Osteocyte (in vitro differentiated cells): ENCODE measurements around the gene SEC14L1. TPM values are rescaled to one million over a fixed set of nuclear protein-coding genes. Genes with fewer than 3 reads are reported as not detected.
"Not testable (repeated sequence)": the region's sequence is repeated elsewhere in the genome, so short reads cannot be mapped to it uniquely, and the experiment has no call there.

ENCODE experiments used
- DNase-seq: peaks from one replicate; pipeline ENCODE4 v3.0.0; 2021; ENCODE audit warnings: mixed read lengths; ENCODE audit not compliant: unreplicated experiment; ENCODE audit errors: extremely low spot score
- H3K27ac Mint-ChIP-seq: one replicate; pipeline ENCODE4 v1.8.0; 2021; ENCODE audit warnings: mild to moderate bottlenecking, mixed read lengths; ENCODE audit not compliant: unreplicated experiment
- H3K27me3 Mint-ChIP-seq: one replicate; pipeline ENCODE4 v1.8.0; 2021; ENCODE audit warnings: mixed read lengths; ENCODE audit not compliant: unreplicated experiment
- H3K36me3 Mint-ChIP-seq: one replicate; pipeline ENCODE4 v1.8.0; 2021; ENCODE audit warnings: mixed read lengths; ENCODE audit not compliant: unreplicated experiment
- H3K4me1 Mint-ChIP-seq: one replicate; pipeline ENCODE4 v1.8.0; 2021; ENCODE audit warnings: mixed read lengths; ENCODE audit not compliant: unreplicated experiment
- H3K4me3 Mint-ChIP-seq: one replicate; pipeline ENCODE4 v1.8.0; 2021; ENCODE audit warnings: mild to moderate bottlenecking, moderate library complexity, mixed read lengths; ENCODE audit not compliant: unreplicated experiment
- H3K9me3 Mint-ChIP-seq: one replicate; pipeline ENCODE4 v1.8.0; 2021; ENCODE audit warnings: mixed read lengths; ENCODE audit not compliant: unreplicated experiment
- CTCF ChIP-seq: fragments of 200-600 bp; sonication (generic); IDR thresholded peaks from 2 replicates; pipeline ENCODE4 v1.5.0; 2021; ENCODE audit warnings: antibody characterized with exemption, mild to moderate bottlenecking, moderate library complexity
- total RNA-seq: library from RNA; stranded (reverse); gene quantifications from 2 replicates; pipeline ENCODE4 v1.2.1, GENCODE V29; 2021

Gene SEC14L1
- total RNA-seq, 1 donor from 2014 or later = 82.9 TPM

- no peak for DNase-seq
- no peaks in the 10 kb centered on the region for H3K9me3 Mint-ChIP-seq
- H3K36me3 Mint-ChIP-seq = peaks cover 24% of the 10 kb centered on the region
- H3K4me3 Mint-ChIP-seq = no peak overlapping the region
- TF ChIP-seq CTCF = no peak
- peaks cover 34% of the 10 kb centered on the region for H3K4me1 Mint-ChIP-seq
- H3K27me3 Mint-ChIP-seq = no peaks in the 10 kb centered on the region
- peak overlapping the region; percentile 77 for H3K27ac Mint-ChIP-seq
These were observed 43.1 kb upstream of the SEC14L1 start for GRCh38 chr17:77097631-77098180.

- no peak for DNase-seq
- no peak for TF ChIP-seq CTCF
- Mint-ChIP-seq H3K36me3 (peaks cover 17% of the 10 kb centered on the region), H3K9me3 (no peaks in the 10 kb centered on the region), H3K27me3 (no peaks in the 10 kb centered on the region), H3K27ac (peak overlapping the region; percentile 64), H3K4me3 (no peak overlapping the region), H3K4me1 (peaks cover 38% of the 10 kb centered on the region)
These were observed 41.8 kb upstream of the SEC14L1 start for GRCh38 chr17:77098884-77099545.

DNA sequence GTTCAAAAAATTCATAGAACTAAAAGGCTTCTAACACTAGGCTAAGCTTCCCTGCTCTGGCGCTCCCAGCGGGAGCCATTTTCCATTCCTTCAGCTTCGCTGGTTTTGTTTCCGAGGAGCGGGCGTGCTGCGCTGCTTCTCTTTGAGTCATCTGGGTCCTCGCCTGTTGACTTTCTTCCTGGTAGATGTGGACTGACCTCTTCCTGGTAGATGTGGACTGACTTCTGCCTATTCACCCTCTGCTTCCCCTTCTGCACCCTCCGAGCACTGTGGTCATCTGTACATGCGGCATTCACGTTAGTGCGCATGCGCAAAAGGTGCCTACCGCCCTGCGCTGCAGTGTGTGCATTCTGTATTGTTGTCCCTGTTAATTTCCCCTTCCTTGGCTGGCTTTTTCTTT is 40.8 kb upstream of the SEC14L1 start:
- H3K27ac Mint-ChIP-seq = no peak overlapping the region
- no peaks in the 10 kb centered on the region for H3K9me3 Mint-ChIP-seq
- no peak overlapping the region for H3K4me3 Mint-ChIP-seq
- H3K36me3 Mint-ChIP-seq = peaks cover 13% of the 10 kb centered on the region
- no peaks in the 10 kb centered on the region for H3K27me3 Mint-ChIP-seq
- no peak for DNase-seq
- TF ChIP-seq CTCF = no peak
- peaks cover 38% of the 10 kb centered on the region for H3K4me1 Mint-ChIP-seq

DNA sequence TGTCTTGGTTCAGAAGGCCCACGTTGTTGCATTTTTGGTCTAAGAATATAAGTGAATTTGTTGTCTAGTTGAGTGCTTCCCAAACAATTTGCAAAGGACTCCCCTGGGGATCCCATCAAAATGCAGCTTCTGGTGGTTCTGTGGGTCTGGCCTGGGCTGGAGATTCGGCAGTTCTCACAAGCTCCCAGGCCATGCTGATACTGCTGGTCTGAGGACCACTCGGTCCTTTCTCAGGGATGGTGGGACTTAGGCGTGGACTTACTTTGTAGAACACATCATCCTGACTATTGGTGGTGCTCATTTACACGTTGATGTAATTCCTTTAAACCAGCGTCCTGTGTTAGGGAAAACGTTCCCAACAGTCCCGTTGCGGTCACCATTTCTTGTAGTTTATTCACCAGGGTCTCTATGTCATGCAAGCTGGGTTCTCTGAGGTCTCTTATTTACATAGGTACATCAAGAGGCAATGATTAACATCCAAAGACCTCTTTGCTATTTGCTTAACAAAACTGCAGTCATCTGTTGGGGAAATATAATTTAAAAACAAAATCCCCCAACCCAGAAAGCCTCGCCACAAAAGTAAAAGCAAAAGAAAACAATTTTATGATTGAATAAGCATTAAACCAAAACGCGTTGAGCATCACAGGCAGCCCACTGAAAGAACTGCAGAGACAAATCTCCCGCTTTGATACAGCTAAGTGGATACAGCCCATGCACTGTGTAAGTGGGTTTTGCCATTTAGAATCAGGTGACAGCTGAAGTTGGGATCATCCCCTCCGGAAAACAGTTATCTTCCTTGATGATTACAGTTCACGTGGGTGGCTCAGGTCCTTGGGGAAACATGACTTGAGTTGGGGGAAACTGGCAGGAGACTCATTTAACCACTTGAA is 39.0 kb upstream of the SEC14L1 start:
- Mint-ChIP-seq H3K9me3 (no peaks in the 10 kb centered on the region), H3K4me3 (no peak overlapping the region), H3K4me1 (peaks cover 33% of the 10 kb centered on the region), H3K36me3 (peaks cover 9% of the 10 kb centered on the region), H3K27ac (no peak overlapping the region), H3K27me3 (no peaks in the 10 kb centered on the region)
- no peak for TF ChIP-seq CTCF
- no peak for DNase-seq

DNA sequence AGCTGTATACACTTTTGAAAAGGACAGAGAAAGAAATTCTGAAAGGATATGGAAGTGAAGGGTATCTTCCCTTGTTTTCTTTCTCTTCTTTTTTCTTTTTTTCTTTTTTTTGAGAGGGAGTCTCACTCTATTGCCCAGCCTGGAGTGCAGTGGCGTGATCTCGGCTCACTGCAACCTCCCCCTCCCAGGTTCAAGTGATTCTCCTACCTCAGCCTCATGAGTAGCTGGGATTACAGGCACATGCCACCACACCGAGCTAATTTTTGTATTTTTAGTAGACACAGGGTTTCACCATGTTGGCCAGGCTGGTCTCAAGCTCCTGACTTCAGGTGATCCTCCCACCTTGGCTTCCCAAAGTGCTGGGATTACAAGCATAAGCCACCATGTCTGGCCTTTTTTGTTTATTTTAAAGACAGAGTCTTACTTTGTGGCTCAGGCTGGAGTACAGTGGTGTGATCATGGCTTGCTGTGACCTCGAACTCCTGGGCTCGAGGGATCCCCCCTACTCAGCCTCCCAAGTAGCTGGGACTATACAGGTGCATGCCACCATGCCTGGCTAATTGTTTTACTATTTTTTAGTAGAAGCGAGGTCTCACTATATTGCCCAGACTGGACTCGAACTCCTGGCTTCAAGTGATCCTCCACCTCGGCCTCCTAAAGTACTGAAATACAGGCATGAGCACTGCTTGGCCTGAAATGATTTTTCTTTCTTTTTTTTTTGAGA is 38.2 kb upstream of the SEC14L1 start:
- not testable (repeated sequence) for H3K27ac Mint-ChIP-seq, H3K27me3 Mint-ChIP-seq, H3K4me3 Mint-ChIP-seq, H3K9me3 Mint-ChIP-seq, H3K36me3 Mint-ChIP-seq, DNase-seq
- H3K4me1 Mint-ChIP-seq = peaks cover 25% of the 10 kb centered on the region
